HepG2 (cell line): ENCODE data around the gene RBMS2. TPM values are rescaled to one million over a fixed set of nuclear protein-coding genes. Genes with fewer than 3 reads are reported as not detected.
A peak's percentile ranks its signal among the peaks of the same experiment; 100 is the strongest.

ENCODE experiments used
- CTCF ChIP-seq: sonication (generic); formaldehyde crosslinking; IDR thresholded peaks from 2 replicates; pipeline ENCODE4 v1.5.0; 2020; ENCODE audit warnings: mild to moderate bottlenecking, missing genetic modification reagents, moderate library complexity
- HOXA9 ChIP-seq: sonication (generic); formaldehyde crosslinking; IDR thresholded peaks from 2 replicates; pipeline ENCODE4 v1.8.1; 2022; ENCODE audit warnings: missing genetic modification reagents, mild to moderate bottlenecking, moderate library complexity, borderline replicate concordance
- MYPOP ChIP-seq: sonication (generic); formaldehyde crosslinking; IDR thresholded peaks from 2 replicates; pipeline ENCODE4 v1.8.1; 2023; ENCODE audit warnings: mild to moderate bottlenecking, moderate library complexity, missing genetic modification reagents
- NKX3-1 ChIP-seq: sonication (generic); formaldehyde crosslinking; IDR thresholded peaks from 2 replicates; pipeline ENCODE4 v1.5.0; 2020; ENCODE audit warnings: missing genetic modification reagents
- NR2F2 ChIP-seq: IDR thresholded peaks from 2 replicates; pipeline ENCODE4 v1.6.1; 2012; ENCODE audit warnings: low read depth, inconsistent platforms, borderline replicate concordance
- ONECUT2 ChIP-seq: sonication (generic); formaldehyde crosslinking; IDR thresholded peaks from 2 replicates; pipeline ENCODE4 v1.4.0; 2020; ENCODE audit warnings: missing genetic modification reagents
- PAWR ChIP-seq: sonication (generic); formaldehyde crosslinking; IDR thresholded peaks from 2 replicates; pipeline ENCODE4 v1.4.0; 2020; ENCODE audit warnings: missing genetic modification reagents, mild to moderate bottlenecking, borderline replicate concordance
- SMAD9 ChIP-seq: sonication (generic); formaldehyde crosslinking; IDR thresholded peaks from 2 replicates; pipeline ENCODE4 v1.5.1; 2020; ENCODE audit warnings: mild to moderate bottlenecking, missing genetic modification reagents
- SOX5 ChIP-seq: IDR thresholded peaks from 2 replicates; pipeline ENCODE4 v1.6.1; 2016; ENCODE audit warnings: borderline replicate concordance
- ZBTB46 ChIP-seq: sonication (generic); formaldehyde crosslinking; IDR thresholded peaks from 2 replicates; pipeline ENCODE4 v1.4.0; 2020; ENCODE audit warnings: mild to moderate bottlenecking, missing genetic modification reagents, borderline replicate concordance
- ZNF12 ChIP-seq: sonication (generic); formaldehyde crosslinking; IDR thresholded peaks from 2 replicates; pipeline ENCODE4 v1.5.0; 2020; ENCODE audit warnings: missing genetic modification reagents
- ZNF142 ChIP-seq: sonication (generic); formaldehyde crosslinking; IDR thresholded peaks from 2 replicates; pipeline ENCODE4 v1.4.0; 2020; ENCODE audit warnings: missing genetic modification reagents
- ZNF20 ChIP-seq: sonication (generic); formaldehyde crosslinking; IDR thresholded peaks from 2 replicates; pipeline ENCODE4 v1.4.0; 2020; ENCODE audit warnings: mild to moderate bottlenecking, moderate library complexity, missing genetic modification reagents
- ZNF33B ChIP-seq: sonication (generic); formaldehyde crosslinking; IDR thresholded peaks from 2 replicates; pipeline ENCODE4 v1.5.1; 2020; ENCODE audit warnings: mild to moderate bottlenecking, missing genetic modification reagents
- ZNF552 ChIP-seq: sonication (generic); formaldehyde crosslinking; IDR thresholded peaks from 2 replicates; pipeline ENCODE4 v1.9.0; 2022; ENCODE audit warnings: missing genetic modification reagents, mild to moderate bottlenecking, borderline replicate concordance
- ZNF570 ChIP-seq: sonication (generic); formaldehyde crosslinking; IDR thresholded peaks from 2 replicates; pipeline ENCODE4 v1.4.0; 2020; ENCODE audit warnings: mild to moderate bottlenecking, missing genetic modification reagents, borderline replicate concordance
- ZNF704 ChIP-seq: sonication (generic); formaldehyde crosslinking; IDR thresholded peaks from 2 replicates; pipeline ENCODE4 v1.8.1; 2023; ENCODE audit warnings: mild to moderate bottlenecking, inconsistent platforms, moderate library complexity, missing genetic modification reagents, borderline replicate concordance
- polyA plus RNA-seq, 8 experiments: library from polyadenylated mRNA; depleted of rRNA in 3 of 8; stranded (reverse) in 7 of 8; unstranded in 1 of 8; fragments of >200 nt; fragmentation: Illumina TruSeq in 4 of 8; extraction: Trizol in 4 of 8; gene quantifications; 2 replicates each; pipeline versions ENCODE4 v1.2.1 to v1.2.3, GENCODE V29; 2011 to 2016; ENCODE audit warnings: low read depth in 4 of 8, missing spikeins in 1 of 8, mixed read lengths in 1 of 8; ENCODE audit not compliant: insufficient read depth in 1 of 8
- total RNA-seq, 5 experiments: library from RNA; depleted of rRNA; stranded (reverse); fragments of >200 nt; fragmentation: Illumina TruSeq; extraction: Trizol; gene quantifications; 2 replicates each; pipeline ENCODE4 v1.2.3, GENCODE V29; 2016; ENCODE audit warnings: low read depth in 1 of 5

Gene RBMS2
- total and polyA plus RNA-seq, 2 of the 13 experiments (the other 11 are each of a cell fraction or from before 2014, with no cell fraction given), result 0.53 to 7.4 TPM

- TF ChIP-seq ONECUT2 (CRISPR knock-in tag), result peak; percentile 80; the same call in 1 of the 2 replicates
- TF ChIP-seq ZNF570 (CRISPR knock-in tag), result 0 out of 2 replicates have a peak, but pooled peaks have one; percentile 1
- 0 out of 2 replicates have a peak, but pooled peaks have one; percentile 17 for TF ChIP-seq ZBTB46 (CRISPR knock-in tag)
- TF ChIP-seq MYPOP (CRISPR knock-in tag), result peak; percentile 35; the same call in 1 of the 2 replicates
- TF ChIP-seq NKX3-1, result no peak
- no peak for TF ChIP-seq ZNF552 (CRISPR knock-in tag)
- TF ChIP-seq ZNF12 (CRISPR knock-in tag), result no peak
- TF ChIP-seq ZNF142 (CRISPR knock-in tag), result 0 out of 2 replicates have a peak, but pooled peaks have one; percentile 11
- 0 out of 2 replicates have a peak, but pooled peaks have one; percentile 13 for TF ChIP-seq SMAD9 (CRISPR knock-in tag)
- no peak for TF ChIP-seq CTCF (CRISPR knock-in tag)
- TF ChIP-seq NR2F2, result no peak
- 0 out of 2 replicates have a peak, but pooled peaks have one; percentile 33 for TF ChIP-seq ZNF20 (CRISPR knock-in tag)
- TF ChIP-seq ZNF704 (CRISPR knock-in tag), result peak; percentile 84; the same call in 1 of the 2 replicates
- peak; percentile 15; the same call in 1 of the 2 replicates for TF ChIP-seq PAWR (CRISPR knock-in tag)
- no peak for TF ChIP-seq SOX5 (CRISPR knock-in tag)
- TF ChIP-seq HOXA9 (CRISPR knock-in tag), result no peak
- TF ChIP-seq ZNF33B (CRISPR knock-in tag), result peak; percentile 9; the same call in 1 of the 2 replicates
Observed at GRCh38 chr12:56645201-56645716, 123.6 kb downstream of the RBMS2 start (continued).
